Stimulated activated CD4-positive, alpha-beta T cell treated with anti-CD3 and anti-CD28 coated beads, Interleukin-15, amount 100 ng/mL, for 48 hours (primary cell): ENCODE data around the gene COL27A1.

Source experiments
- DNase-seq, 2 donors: peaks; one replicate each; pipeline ENCODE4 v3.0.0-alpha.2; 2020; ENCODE audit warnings: low read depth in 2 of 2

The COL27A1 gene

GRCh38 chr9:114227288-114228015 lies 72.1 kb downstream of the COL27A1 start:
- DNase-seq, result no peak

GRCh38 chr9:114228016-114228808 lies 72.9 kb downstream of the COL27A1 start:
- DNase-seq, result no peak

- DNase-seq, result no peak
Measured at GRCh38 chr9:114229295-114229694, 74.0 kb downstream of the COL27A1 start.

GRCh38 chr9:114230068-114230467 lies 74.7 kb downstream of the COL27A1 start:
- no peak for DNase-seq

GRCh38 chr9:114231273-114231672 lies 75.9 kb downstream of the COL27A1 start:
- no peak for DNase-seq

- no peak for DNase-seq
Measured at GRCh38 chr9:114231719-114232449, 76.5 kb downstream of the COL27A1 start.

- no peak for DNase-seq
Measured at GRCh38 chr9:114233491-114234185, 78.3 kb downstream of the COL27A1 start.

GRCh38 chr9:114235033-114235661 lies 79.8 kb downstream of the COL27A1 start:
- peak in 1 of 2 donors; percentile 3 for DNase-seq

GRCh38 chr9:114236391-114237138 lies 81.2 kb downstream of the COL27A1 start:
- no peak for DNase-seq

GRCh38 chr9:114237247-114237646 lies 81.9 kb downstream of the COL27A1 start:
- DNase-seq, result no peak

GRCh38 chr9:114237781-114238180 lies 82.4 kb downstream of the COL27A1 start:
- no peak for DNase-seq

- no peak for DNase-seq
Measured at GRCh38 chr9:114238472-114238871, 83.1 kb downstream of the COL27A1 start.

- DNase-seq, result no peak
Measured at GRCh38 chr9:114238891-114239875, 83.8 kb downstream of the COL27A1 start.

GRCh38 chr9:114240216-114240615 lies 84.9 kb downstream of the COL27A1 start:
- DNase-seq, result no peak

GRCh38 chr9:114240647-114241558 lies 85.6 kb downstream of the COL27A1 start:
- DNase-seq, result no peak

- no peak for DNase-seq
Measured at GRCh38 chr9:114242837-114243236, 87.5 kb downstream of the COL27A1 start.

- no peak for DNase-seq
Measured at GRCh38 chr9:114243240-114243639, 87.9 kb downstream of the COL27A1 start.

GRCh38 chr9:114244570-114244969 lies 89.2 kb downstream of the COL27A1 start:
- no peak for DNase-seq
